Caco-2 (cell line): ENCODE data around the gene THOC1. TPM values are rescaled to one million over a fixed set of nuclear protein-coding genes. Genes with fewer than 3 reads are reported as not detected.

ENCODE experiments used
- BruUV-seq: library from RNA; stranded (reverse); fragments of 400-500 nt; replicated peaks from 2 replicates; lab custom pipeline; 2021; lab: Mats Ljungman, UMichigan
- CTCF ChIA-PET: fragments of 300-600 bp; sonication (Branson Sonifier 250); formaldehyde crosslinking; loops from one replicate; lab custom pipeline; 2022; ENCODE audit warnings: antibody characterized with exemption; lab: Charles Lee
- POLR2A ChIA-PET: fragments of 300-600 bp; sonication (Branson Sonifier 250); formaldehyde crosslinking; loops from one replicate; lab custom pipeline; 2022; ENCODE audit warnings: antibody characterized with exemption; lab: Charles Lee
- DNase-seq, 2 experiments: peaks; one replicate each; pipeline versions ENCODE4 v3.0.0 to v3.0.0-alpha.2; 2020 to 2022
- H3K27me3 ChIP-seq: replicated peaks from 2 replicates; pipeline ENCODE4 v1.6.0; 2011; ENCODE audit warnings: low read length; ENCODE audit not compliant: control insufficient read depth, insufficient read depth
- H3K36me3 ChIP-seq: 2 replicates; pipeline ENCODE4 v1.5.1; 2011; ENCODE audit warnings: low read length; ENCODE audit not compliant: control insufficient read depth, insufficient read depth
- H3K4me1 ChIP-seq: fragments of 250-450 bp; sonication (Bioruptor Pico); 2 replicates; pipeline ENCODE4 v1.5.1; 2020; ENCODE audit warnings: mild to moderate bottlenecking
- H3K4me3 ChIP-seq: 2 replicates; pipeline ENCODE4 v1.5.1; 2011; ENCODE audit warnings: low read depth, mild to moderate bottlenecking, control low read depth, low read length
- H3K9me3 ChIP-seq: fragments of 250-450 bp; sonication (Bioruptor Pico); 2 replicates; pipeline ENCODE4 v1.5.1; 2020; ENCODE audit warnings: mild to moderate bottlenecking, moderate library complexity
- H3K27ac Mint-ChIP-seq: one replicate; pipeline ENCODE4 v1.8.0; 2022; ENCODE audit warnings: mixed read lengths; ENCODE audit not compliant: unreplicated experiment
- H3K27me3 Mint-ChIP-seq: one replicate; pipeline ENCODE4 v1.8.0; 2022; ENCODE audit warnings: mixed read lengths; ENCODE audit not compliant: insufficient read depth, unreplicated experiment
- H3K36me3 Mint-ChIP-seq: one replicate; pipeline ENCODE4 v1.8.0; 2022; ENCODE audit warnings: mild to moderate bottlenecking, mixed read lengths; ENCODE audit not compliant: insufficient read depth, unreplicated experiment
- H3K4me1 Mint-ChIP-seq: one replicate; pipeline ENCODE4 v1.8.0; 2022; ENCODE audit warnings: low read depth, mixed read lengths; ENCODE audit not compliant: unreplicated experiment
- H3K4me3 Mint-ChIP-seq: one replicate; pipeline ENCODE4 v1.8.0; 2022; ENCODE audit warnings: mild to moderate bottlenecking, moderate library complexity, mixed read lengths; ENCODE audit not compliant: unreplicated experiment
- H3K9me3 Mint-ChIP-seq: one replicate; pipeline ENCODE4 v1.8.0; 2022; ENCODE audit warnings: mixed read lengths; ENCODE audit not compliant: unreplicated experiment
- CTCF ChIP-seq, 2 experiments: fragments of 200-600 bp in 1 of 2; IDR thresholded peaks; 1 replicate in 1 of 2; 2 replicates in 1 of 2; pipeline versions ENCODE4 v1.5.1 to v1.8.0; 2011 to 2022; ENCODE audit warnings: antibody characterized with exemption in 1 of 2, control low read depth in 1 of 2, inconsistent platforms in 1 of 2, low read depth in 1 of 2, low read length in 1 of 2, mild to moderate bottlenecking in 1 of 2, moderate library complexity in 1 of 2; ENCODE audit not compliant: insufficient read depth in 1 of 2, severe bottlenecking in 1 of 2, unreplicated experiment in 1 of 2
- intact Hi-C: fragments of 100-400 bp; cut with micrococcal nuclease; formaldehyde crosslinking; loops from one replicate; pipeline ENCODE4 v1.10.0; 2022; ENCODE audit not compliant: unreplicated experiment
- total RNA-seq: library from RNA; stranded (reverse); gene quantifications from 2 replicates; pipeline ENCODE4 v1.2.3, GENCODE V29; 2022

The THOC1 gene
- total RNA-seq, 1 experiment from 2014 or later = 65.4 TPM

DNA sequence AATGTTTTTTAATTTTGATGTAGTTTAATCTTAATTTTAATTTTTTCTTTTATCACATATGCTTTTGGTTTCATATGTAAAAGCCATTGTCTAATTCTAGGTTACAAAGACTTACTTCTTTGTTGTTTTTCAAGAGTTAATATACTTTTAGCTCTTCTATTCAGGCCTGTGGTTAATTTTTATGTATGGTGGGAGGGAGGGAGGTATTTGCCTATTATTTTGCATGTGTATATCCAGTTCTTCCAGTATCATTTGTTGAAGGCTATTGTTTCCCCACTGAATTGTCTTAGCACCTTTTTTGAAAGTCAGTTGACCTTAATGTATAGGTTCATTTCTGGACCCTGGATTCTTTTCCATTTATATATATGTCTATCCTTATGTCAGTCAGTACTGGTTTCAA, 86.1 kb downstream of the THOC1 start:
- no peak for DNase-seq

DNA sequence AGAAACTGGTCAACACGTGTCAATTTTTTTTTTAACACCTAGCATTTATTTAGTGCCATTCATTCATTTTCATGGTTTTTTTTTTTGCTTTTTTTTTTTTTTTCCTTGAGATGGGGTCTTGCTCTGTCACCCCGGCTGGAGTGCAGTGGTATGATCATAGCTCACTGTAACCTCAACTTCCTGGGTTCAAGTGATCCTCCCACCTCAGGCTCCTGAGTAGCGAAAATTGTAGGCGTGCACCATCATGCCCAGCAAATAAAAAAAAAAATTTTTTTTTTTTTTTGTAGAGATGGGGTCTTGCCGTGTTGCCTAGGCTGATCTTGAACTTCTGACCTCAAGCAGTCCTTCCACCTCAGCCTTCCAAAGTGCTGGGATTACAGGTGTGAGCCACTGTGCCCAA, 88.3 kb downstream of the THOC1 start:
- H3K27me3 Mint-ChIP-seq = no peaks in the 10 kb centered on the region
- peaks cover 6% of the 10 kb centered on the region for H3K4me1 Mint-ChIP-seq
- DNase-seq = no peak
- H3K4me3 Mint-ChIP-seq = no peak overlapping the region
- H3K36me3 Mint-ChIP-seq = peaks cover 46% of the 10 kb centered on the region
- no peak overlapping the region for H3K27ac Mint-ChIP-seq
- no peaks in the 10 kb centered on the region for H3K9me3 Mint-ChIP-seq
- no peaks in the 10 kb centered on the region for H3K9me3 ChIP-seq
- no peak overlapping the region for H3K4me3 ChIP-seq
- H3K27me3 ChIP-seq = no peaks in the 10 kb centered on the region
- BruUV-seq = no TSS peak
- TF ChIP-seq CTCF (IDR thresholded peaks at IDR 0.05; ENCODE audit: insufficient read depth in 1 of 2, low read depth in 1 of 2, low read length in 1 of 2, severe bottlenecking in 1 of 2, unreplicated experiment in 1 of 2) = no peak
- H3K4me1 ChIP-seq = no peaks in the 10 kb centered on the region
- H3K36me3 ChIP-seq = peaks cover 3% of the 10 kb centered on the region; the same call in 1 of the 2 replicates
- ChIA-PET CTCF (no interaction called here), POLR2A (no interaction called here)
- intact Hi-C loops = no loop called here

More for the DNA sequence above, 86.1 kb downstream of the THOC1 start:
- H3K9me3 Mint-ChIP-seq = no peaks in the 10 kb centered on the region
- TF ChIP-seq CTCF (IDR thresholded peaks at IDR 0.05; ENCODE audit: insufficient read depth in 1 of 2, low read depth in 1 of 2, low read length in 1 of 2, severe bottlenecking in 1 of 2, unreplicated experiment in 1 of 2) = no peak
- no peak overlapping the region for H3K27ac Mint-ChIP-seq
- H3K36me3 Mint-ChIP-seq = peaks cover 59% of the 10 kb centered on the region
- Histone ChIP-seq H3K36me3 (peaks cover 3% of the 10 kb centered on the region; the same call in 1 of the 2 replicates), H3K9me3 (no peaks in the 10 kb centered on the region), H3K4me1 (no peaks in the 10 kb centered on the region), H3K4me3 (no peak overlapping the region), H3K27me3 (no peaks in the 10 kb centered on the region)
- no peak overlapping the region for H3K4me3 Mint-ChIP-seq
- CTCF ChIA-PET = no interaction called here
- H3K4me1 Mint-ChIP-seq = peaks cover 6% of the 10 kb centered on the region
- intact Hi-C loops = no loop called here
- POLR2A ChIA-PET = no interaction called here
- BruUV-seq = TSS peak; percentile 6
- H3K27me3 Mint-ChIP-seq = no peaks in the 10 kb centered on the region

- H3K4me3 Mint-ChIP-seq = no peak overlapping the region
- POLR2A ChIA-PET = no interaction called here
- intact Hi-C loops = no loop called here
- H3K27me3 Mint-ChIP-seq = no peaks in the 10 kb centered on the region
- no peak for TF ChIP-seq CTCF (IDR thresholded peaks at IDR 0.05; ENCODE audit: insufficient read depth in 1 of 2, low read depth in 1 of 2, low read length in 1 of 2, severe bottlenecking in 1 of 2, unreplicated experiment in 1 of 2)
- H3K27me3 ChIP-seq = no peaks in the 10 kb centered on the region
- H3K4me3 ChIP-seq = no peak overlapping the region
- no peaks in the 10 kb centered on the region for H3K4me1 ChIP-seq
- no peak overlapping the region for H3K27ac Mint-ChIP-seq
- peaks cover 65% of the 10 kb centered on the region for H3K36me3 Mint-ChIP-seq
- no TSS peak for BruUV-seq
- H3K9me3 ChIP-seq = no peaks in the 10 kb centered on the region
- CTCF ChIA-PET = interaction anchor here (1.0 kb wide), 1 partner anchor 20 kb away, joined by 3 read pairs; no protein-coding TSS in a partner anchor
- DNase-seq = no peak
- peaks cover 4% of the 10 kb centered on the region for H3K36me3 ChIP-seq
- H3K4me1 Mint-ChIP-seq = no peaks in the 10 kb centered on the region
- no peaks in the 10 kb centered on the region for H3K9me3 Mint-ChIP-seq
Observed at GRCh38 chr18:172361-172760, 95.5 kb downstream of the THOC1 start.

Other genes with a start within 250 kb of the THOC1 start
- 0.91 and 1.4 TPM in 2 replicates for gene TUBB8B, start 218.4 kb downstream of the THOC1 start, total RNA-seq
- 86.2 and 95.2 TPM in 2 replicates for gene USP14, start 109.5 kb downstream of the THOC1 start, total RNA-seq
- 0.09 and 0.44 TPM in 2 replicates for gene COLEC12, start 232.7 kb upstream of the THOC1 start, total RNA-seq